Left lung (tissue), 10 donors: ENCODE results near the gene VAMP2. TPM values are rescaled to one million over a fixed set of nuclear protein-coding genes. Genes with fewer than 3 reads are reported as not detected.

Experiments used
- ATAC-seq: fragments of 200-7000 bp; cut with Tn5 transposase; one replicate; pipeline ENCODE4 v1.9.1; 2020; ENCODE audit warnings: moderate library complexity
- DNase-seq, 4 donors: peaks; one replicate each; pipeline ENCODE4 v3.0.0-alpha.2; 2013 to 2020
- H3K27ac ChIP-seq, 2 donors: fragments of 200-600 bp; sonication (generic) in 1 of 2; one replicate each; pipeline versions ENCODE4 v1.5.0 to v1.8.0; 2020 to 2021
- H3K27me3 ChIP-seq, 2 donors: fragments of 200-600 bp; sonication (generic) in 1 of 2; one replicate each; pipeline versions ENCODE4 v1.5.0 to v1.8.0; 2020 to 2021
- H3K36me3 ChIP-seq, 2 donors: fragments of 200-600 bp; sonication (generic) in 1 of 2; one replicate each; pipeline versions ENCODE4 v1.5.0 to v1.8.0; 2020 to 2021
- H3K4me1 ChIP-seq, 2 donors: fragments of 200-600 bp; one replicate each; pipeline ENCODE4 v1.8.0; 2021
- H3K4me3 ChIP-seq, 2 donors: fragments of 200-600 bp; sonication (generic) in 1 of 2; one replicate each; pipeline versions ENCODE4 v1.5.0 to v1.8.0; 2020 to 2021; ENCODE audit warnings: mild to moderate bottlenecking in 1 of 2
- H3K9me3 ChIP-seq, 2 donors: fragments of 200-600 bp; sonication (generic) in 1 of 2; one replicate each; pipeline versions ENCODE4 v1.5.0 to v1.8.0; 2020 to 2021
- CTCF ChIP-seq, 2 donors: fragments of 200-600 bp; sonication (generic) in 1 of 2; IDR thresholded peaks; one replicate each; pipeline versions ENCODE4 v1.5.0 to v1.8.0; 2021; ENCODE audit warnings: antibody characterized with exemption in 2 of 2
- intact Hi-C, 2 donors: fragments of 100-400 bp; cut with DNase I; formaldehyde crosslinking; loops; one replicate each; pipeline versions ENCODE4 v1.11.2 to v1.14.2; 2022
- polyA plus RNA-seq, 6 donors: library from polyadenylated mRNA; unstranded; fragments of 120-200 nt; gene quantifications; one replicate each; pipeline ENCODE4 v1.2.1, GENCODE V29; 2013; ENCODE audit not compliant: insufficient read length in 6 of 6
- total RNA-seq, 2 donors: library from RNA; stranded (reverse); fragmentation: NEBNext Ultra II Directional; extraction: Animal tissue kit (Norgen Biotek cat#: 25700); gene quantifications; one replicate each; pipeline ENCODE4 v1.2.1, GENCODE V29; 2021
- donor health status: DM: no; HTN: yes; CAD: no.
- donor health status: DM: no; HTN: no; CAD: no.

The VAMP2 gene
- total and polyA plus RNA-seq, 8 donors: 48.3 to 108 (median 99.8) TPM

- TF ChIP-seq CTCF (IDR thresholded peaks at IDR 0.05): no peak
- peaks cover 28 to 100% of the 10 kb centered on the region in 2 donors for H3K27me3 ChIP-seq
- H3K27ac ChIP-seq: peak overlapping the region; percentile 33 to 44
- DNase-seq: peak in 1 of 4 donors; percentile 79
- peak; percentile 1 for ATAC-seq
- no peaks in the 10 kb centered on the region for H3K9me3 ChIP-seq
- peak overlapping the region; percentile 46 to 65 for H3K4me3 ChIP-seq
- H3K36me3 ChIP-seq: no peaks in the 10 kb centered on the region
- H3K4me1 ChIP-seq: peaks cover 31 to 67% of the 10 kb centered on the region in 2 donors
- intact Hi-C loops: loop anchor here in 1 of 2 donors (10.0 kb wide), 1 partner anchor 59 kb away; no protein-coding TSS in a partner anchor
Observed at GRCh38 chr17:8125947-8126490, 36.7 kb downstream of the VAMP2 start.

DNA sequence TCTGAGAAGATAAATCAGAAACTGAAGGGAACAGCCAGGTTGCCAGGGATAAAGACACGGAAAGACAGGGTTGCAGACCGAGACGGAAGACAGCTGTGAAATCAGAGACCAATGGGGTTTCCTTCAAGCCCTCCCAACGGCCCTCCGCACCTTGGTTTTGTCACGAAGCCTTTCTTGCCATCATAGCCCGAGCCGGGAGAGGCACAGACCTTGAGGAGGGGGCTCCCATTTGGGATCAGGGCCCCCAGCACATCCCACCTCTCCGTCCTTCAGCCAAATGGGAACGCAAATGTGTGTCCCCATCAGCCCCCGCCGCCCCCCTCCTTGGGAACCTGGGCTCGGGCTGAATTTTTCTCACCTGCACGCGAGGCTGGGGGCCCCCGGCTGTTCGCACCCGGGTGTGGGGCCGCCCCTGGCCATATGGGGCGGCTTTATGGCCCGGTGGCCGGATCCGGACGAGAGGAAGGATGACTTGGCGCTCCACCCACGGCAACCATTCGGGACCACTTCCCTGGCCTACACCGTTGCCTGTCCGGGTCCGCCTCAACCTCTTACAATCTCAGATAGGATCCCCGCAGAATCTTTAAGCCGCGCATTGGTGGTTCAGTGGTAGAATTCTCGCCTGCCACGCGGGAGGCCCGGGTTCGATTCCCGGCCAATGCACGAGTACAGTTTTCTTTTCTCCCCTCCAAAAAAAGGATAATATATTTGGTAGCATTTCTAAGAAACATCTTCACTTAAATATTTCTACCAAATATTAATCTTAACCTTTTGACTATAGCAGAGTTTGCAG, 37.4 kb downstream of the VAMP2 start:
- TF ChIP-seq CTCF (IDR thresholded peaks at IDR 0.05): no peak
- intact Hi-C loops: loop anchor here in 1 of 2 donors (10.0 kb wide), 1 partner anchor 59 kb away; no protein-coding TSS in a partner anchor
- peak; percentile 39 for ATAC-seq
- peaks cover 28 to 100% of the 10 kb centered on the region in 2 donors for H3K27me3 ChIP-seq
- H3K4me1 ChIP-seq: peaks cover 31 to 74% of the 10 kb centered on the region in 2 donors
- no peaks in the 10 kb centered on the region for H3K9me3 ChIP-seq
- H3K4me3 ChIP-seq: peak overlapping the region; percentile 46 to 65
- peak overlapping the region in 1 of 2 donors; percentile 44 for H3K27ac ChIP-seq
- H3K36me3 ChIP-seq: no peaks in the 10 kb centered on the region
- peak in 2 of 4 donors; percentile 84 to 89 for DNase-seq

DNA sequence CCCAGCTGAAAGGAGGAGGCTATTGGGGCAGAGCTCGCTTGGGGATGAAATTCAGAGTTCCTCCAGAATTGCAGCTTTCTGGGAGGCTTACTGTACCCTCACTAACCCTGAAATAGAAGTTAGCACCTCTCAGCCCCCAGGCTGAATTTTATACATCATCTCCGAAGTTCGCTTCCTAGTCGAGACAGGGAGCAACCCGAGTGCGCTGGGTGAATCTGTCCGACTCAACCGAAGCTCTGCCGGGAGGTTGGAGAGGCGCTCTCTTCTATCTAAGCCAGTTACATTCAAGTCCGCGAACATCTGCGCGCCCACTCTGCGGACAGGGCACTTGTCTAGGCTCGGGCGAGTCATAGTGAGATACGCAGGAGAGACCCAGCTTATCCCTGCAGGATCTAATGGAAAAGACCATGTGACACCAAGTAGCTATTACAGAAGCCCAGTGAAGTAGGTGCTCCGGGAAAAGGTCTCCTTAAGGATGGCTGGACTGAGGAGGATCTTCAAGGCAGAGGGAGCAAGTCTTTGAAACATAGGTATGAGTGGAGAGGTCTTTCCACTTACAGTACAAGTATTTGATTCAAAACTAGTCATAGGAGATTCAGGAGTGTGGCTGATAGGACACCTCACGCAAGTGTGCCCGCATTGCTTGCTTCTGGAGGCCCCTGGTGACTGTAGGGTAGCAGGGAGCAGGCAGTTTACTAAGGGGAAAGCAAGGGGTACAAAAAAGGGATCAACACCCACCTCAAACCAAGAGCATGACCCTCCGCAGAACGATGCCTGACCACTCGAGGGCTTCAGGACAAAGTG, 38.2 kb downstream of the VAMP2 start:
- no peak for TF ChIP-seq CTCF (IDR thresholded peaks at IDR 0.05)
- H3K27ac ChIP-seq: no peak overlapping the region
- H3K9me3 ChIP-seq: no peaks in the 10 kb centered on the region
- intact Hi-C loops: loop anchor here in 1 of 2 donors (10.0 kb wide), 1 partner anchor 60 kb away; no protein-coding TSS in a partner anchor
- peaks cover 37 to 79% of the 10 kb centered on the region in 2 donors for H3K4me1 ChIP-seq
- H3K27me3 ChIP-seq: peaks cover 28 to 93% of the 10 kb centered on the region in 2 donors
- ATAC-seq (no peak), DNase-seq (peak in 1 of 4 donors; percentile 51)
- peak overlapping the region; percentile 2 to 65 for H3K4me3 ChIP-seq
- H3K36me3 ChIP-seq: no peaks in the 10 kb centered on the region

DNA sequence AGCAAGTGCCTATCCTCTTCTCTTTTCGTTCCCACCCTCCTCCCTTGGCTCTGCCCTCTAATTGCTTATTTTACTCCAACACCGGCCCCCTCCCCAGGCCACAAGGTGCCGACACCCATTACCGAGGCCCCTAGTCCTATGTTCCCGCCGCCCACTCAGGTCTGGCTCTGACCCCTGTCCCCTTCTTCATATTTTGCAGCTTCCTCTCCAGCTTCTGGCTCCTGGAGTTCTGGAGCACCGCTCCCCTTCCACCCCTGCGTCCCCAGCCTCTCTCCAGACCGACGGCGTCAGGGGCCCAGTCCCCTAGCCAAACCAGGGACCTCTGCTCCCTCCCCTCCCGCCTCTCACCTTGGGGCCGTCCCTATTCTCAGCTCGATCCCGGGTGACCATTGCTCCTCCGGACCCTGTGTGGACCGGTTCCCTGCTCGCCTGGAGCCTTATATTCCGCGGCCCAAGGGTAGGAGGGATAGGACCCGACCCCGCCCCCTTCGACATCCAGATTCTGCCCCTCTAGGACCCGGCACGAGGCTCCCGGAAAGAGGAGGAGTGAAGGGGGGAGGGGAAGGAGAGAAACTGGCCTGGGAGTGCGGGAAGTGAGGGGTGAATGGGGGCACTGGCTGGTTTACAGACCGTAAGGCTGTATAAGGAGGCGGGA, 38.9 kb downstream of the VAMP2 start, which contains the start of gene HES7:
Gene HES7 (minus strand): TSS at position 412 of the 655 bp plus-strand sequence. CDS start 22 bp downstream, at position 390.
- DNase-seq (peak in 1 of 4 donors; percentile 60), ATAC-seq (no peak)
- Histone ChIP-seq H3K4me1 (peaks cover 37 to 86% of the 10 kb centered on the region in 2 donors), H3K27me3 (peaks cover 28 to 86% of the 10 kb centered on the region in 2 donors), H3K36me3 (no peaks in the 10 kb centered on the region), H3K27ac (no peak within 1 kb of the TSS), H3K4me3 (peak within 1 kb of the TSS; percentile 33 to 49), H3K9me3 (no peaks in the 10 kb centered on the region)
- TF ChIP-seq CTCF (IDR thresholded peaks at IDR 0.05): no peak
- intact Hi-C loops: loop anchor here in 1 of 2 donors (10.0 kb wide), 1 partner anchor 61 kb away; no protein-coding TSS in a partner anchor
